ENCODE measurements around the gene OMD.
A peak's percentile ranks its signal among the peaks of the same experiment; 100 is the strongest.
"Not testable (repeated sequence)": the region's sequence is repeated elsewhere in the genome, so short reads cannot be mapped to it uniquely, and the experiment has no call there.

The OMD gene

DNA sequence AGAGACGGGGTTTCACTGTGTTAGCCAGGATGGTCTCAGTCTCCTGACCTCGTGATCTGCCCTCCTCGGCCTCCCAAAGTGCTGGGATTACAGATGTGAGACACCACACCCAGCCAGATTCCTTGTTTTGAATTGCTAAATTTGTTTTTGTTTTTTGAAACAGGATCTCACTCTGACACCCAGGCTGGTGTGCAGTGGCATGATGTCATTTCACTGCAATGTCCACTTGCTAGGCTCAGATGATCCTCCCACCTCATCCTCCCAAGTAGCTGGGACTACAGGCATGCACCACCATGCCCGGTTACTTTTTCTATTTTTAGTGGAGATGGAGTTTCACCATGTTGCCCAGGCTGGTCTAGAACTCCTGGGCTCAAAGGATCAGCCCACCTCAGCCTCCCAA is 13.1 kb downstream of the OMD start:
- DNase-seq (ENCODE audit: low spot score): not testable (repeated sequence)

DNA sequence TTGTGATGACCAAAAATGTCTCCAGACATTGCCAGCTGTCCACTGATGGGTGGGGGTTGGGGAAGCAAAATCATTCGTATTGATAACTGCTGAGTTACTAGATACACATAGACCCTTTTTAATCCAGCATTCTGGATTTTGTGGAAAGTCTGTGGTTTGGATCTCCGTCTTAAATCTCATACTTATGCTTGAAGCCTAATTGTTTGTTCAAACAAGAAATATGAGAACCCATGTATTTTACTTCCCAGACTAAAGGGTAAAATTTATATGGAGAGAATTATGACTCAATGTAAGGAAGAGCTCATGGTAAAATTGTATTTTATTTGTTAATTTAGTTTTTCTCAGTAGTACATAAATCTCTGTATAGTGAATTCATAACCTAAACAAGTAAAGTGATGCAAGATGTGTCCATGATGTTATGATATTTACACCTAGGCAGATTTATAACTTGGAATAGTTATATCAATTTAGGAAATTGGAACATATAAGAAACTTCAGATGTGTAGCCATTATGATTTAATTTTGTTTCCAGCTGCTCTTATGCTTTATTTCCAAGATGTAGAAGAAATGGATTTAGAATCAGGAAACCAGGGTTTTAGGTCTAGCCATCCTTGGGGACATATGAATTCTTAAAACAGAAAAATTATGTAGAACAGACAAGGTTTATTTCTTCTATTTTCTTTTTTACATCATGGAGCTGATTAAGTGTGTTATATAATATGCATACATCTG is 15.4 kb downstream of the OMD start:
- DNase-seq (ENCODE audit: low spot score): no peak

DNA sequence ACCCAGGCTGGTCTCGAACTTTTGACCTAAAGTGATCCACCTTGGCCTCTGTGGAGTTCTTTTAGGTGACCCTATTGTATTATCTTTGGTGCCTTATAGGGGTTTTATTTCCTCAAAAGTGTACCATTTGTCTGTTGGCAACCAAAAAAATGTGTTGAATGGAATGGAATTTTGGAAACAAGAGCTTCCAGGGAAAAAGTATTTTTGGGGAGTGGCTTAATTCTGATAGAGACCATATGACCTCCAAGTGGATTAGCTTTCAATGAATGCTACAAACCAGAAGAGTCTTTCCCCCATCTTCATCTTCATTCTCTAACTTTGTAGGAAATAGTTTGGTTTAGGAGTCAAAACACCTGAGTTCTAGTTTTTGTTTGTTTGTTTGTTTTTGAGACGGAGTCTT is 16.5 kb downstream of the OMD start:
- DNase-seq (ENCODE audit: low spot score): no peak

DNA sequence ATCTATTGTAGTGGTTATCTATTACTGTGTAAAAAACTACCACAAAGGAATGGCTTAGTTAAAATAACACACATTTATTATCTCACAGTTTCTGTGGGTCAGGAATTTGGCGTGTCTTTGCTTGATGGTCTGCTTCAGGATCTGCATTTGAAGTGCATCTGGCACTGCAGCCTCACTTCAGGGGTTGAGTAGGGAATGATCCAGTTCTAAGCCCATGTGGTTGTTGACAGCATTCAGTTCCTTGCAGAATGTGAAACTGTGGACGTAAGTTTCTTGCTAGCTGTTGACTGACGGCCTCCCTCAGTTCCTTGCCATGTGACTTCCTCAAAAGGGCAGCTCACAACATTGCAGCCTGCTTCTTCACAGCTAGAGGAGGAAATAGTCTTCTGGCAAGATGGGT is 17.8 kb downstream of the OMD start:
- peak; percentile 64 for DNase-seq (ENCODE audit: low spot score)

DNA sequence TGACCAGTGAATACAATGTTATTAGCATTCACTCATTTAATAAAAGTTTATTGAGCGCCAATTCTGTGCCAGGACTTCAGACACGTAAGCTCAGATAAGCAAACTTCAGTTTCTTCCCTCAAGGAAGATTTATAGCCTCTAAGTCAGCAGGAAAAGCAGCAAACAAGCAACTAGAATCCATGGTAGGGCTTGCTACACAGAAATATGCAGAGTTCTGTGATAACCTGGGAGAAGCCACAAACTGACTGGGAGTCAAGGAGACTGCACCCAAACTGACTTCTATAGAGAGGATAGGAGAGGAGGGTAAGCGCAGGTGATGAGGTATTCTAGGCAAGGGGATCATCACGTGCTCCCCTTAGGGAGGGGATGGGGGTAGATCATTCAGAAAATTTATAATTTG is 18.5 kb downstream of the OMD start:
- DNase-seq (ENCODE audit: low spot score): no peak

DNA sequence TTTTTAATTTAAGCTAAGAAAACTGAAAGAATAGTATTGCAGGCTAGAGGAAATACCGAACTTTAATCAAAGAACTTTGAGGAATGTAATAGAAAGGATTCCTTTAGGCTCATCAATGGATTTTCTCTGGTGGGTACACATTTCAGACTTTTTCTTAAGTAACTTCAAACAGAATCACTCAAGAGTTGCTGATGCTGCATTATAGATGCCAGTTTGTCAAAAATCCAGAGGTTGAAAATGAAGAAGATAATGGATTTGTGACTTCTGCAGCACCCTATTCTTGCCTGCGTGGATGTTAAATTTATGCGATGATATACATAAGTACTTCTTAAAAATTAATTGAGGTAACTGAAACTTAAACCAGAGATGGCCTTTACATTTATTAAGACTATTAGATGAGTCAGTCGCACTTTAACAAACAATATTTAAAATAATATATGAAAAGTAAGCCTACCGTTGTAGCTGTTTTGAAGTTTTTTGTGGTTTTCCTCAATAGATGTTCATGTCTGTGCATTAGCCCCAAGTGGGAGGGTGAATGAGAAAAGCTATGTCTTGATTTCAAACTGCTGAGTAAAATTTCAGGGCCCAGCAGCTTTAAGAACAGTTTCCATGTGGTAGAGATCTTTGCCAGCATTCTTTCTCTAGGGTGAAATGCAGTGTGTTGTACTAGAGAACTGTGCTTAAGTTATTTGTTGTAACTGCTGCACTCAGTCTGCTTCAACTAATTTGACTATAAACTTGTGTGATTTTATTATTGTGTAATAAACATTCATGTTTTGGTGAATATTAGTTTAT is 20.0 kb downstream of the OMD start, which contains the start of gene OGN:
TSS of gene OGN (minus strand) at position 537 of the 795 bp plus-strand sequence. CDS start 1,171 bp downstream, outside the sequence.
- DNase-seq (ENCODE audit: low spot score): no peak

DNA sequence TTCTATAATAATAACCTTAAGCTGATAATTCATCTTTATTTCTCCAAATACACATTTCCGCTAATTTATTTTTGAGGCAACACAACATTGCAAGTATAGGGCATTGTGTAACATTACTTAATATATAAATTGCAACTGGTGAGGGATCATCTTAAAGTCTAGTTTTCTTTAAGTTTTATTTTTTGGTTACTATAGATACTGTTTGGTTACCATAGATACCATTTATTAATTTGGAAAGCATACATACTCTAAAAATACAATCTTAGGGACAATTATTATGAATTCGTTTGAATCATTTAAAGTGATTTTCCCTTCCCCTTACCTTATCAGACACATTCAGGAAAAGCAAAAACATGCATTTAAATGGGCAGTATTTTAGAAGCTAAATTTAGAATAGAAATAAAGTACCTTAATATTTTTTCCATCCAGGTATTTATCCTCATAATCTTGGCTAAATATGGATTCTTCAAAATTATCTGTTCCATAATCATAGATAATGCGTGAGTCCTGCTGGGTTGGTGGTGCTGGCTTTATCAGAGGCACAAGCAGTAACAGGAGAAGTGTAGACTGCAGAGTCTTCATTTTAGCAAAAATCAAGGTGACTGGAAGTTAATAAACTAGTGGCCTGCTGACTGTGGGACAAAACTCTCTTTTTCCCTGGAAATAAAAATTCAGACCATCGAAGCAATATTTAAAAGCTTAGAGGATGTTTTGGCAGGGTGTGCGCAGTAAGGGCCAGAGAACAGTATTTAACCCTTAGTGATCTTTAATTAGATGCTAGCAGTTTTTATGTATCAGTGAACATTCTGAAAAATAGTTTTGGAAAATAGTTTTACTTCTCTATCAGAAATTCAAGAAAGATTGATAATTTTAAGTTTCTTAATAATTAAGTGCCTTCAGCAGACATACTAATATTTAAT is 21.2 kb downstream of the OMD start:
- no peak for DNase-seq (ENCODE audit: low spot score)

DNA sequence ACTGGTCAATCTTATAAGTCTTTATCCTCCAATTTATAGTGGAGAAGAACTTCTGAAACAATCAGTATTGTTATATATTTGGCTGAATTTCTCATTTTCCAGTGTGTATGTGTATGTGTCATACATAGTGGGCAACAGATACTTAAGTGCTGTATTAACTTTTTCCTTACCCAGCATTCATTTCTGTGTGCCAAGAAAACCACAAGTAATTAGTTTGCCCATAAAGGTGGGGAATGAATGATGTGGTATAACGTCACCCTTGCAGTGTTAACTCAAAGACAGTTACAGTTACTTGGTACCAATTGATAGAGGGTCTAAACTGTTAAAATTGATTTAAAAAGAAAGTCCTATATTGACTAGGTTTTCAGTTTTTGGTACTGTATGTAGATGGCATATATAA is 21.9 kb downstream of the OMD start:
- no peak for DNase-seq (ENCODE audit: low spot score)

DNA sequence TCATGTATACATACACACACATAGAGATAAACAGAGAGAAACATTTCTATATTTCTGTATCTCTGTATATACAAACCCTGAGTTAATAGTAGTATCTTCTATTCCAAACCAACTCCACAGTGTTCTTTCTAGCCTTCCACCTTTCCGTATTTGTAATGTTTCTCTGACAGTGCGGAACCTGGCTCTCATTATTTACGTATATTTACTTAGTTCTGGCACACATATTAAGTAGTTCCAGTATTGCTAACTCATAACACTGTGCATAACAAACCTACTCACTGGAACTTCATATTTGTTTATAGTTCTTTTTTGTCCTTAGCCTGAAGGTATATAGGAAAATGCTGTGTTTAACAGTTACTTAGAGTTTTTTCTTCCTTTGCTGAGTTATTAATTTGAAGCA is 26.4 kb downstream of the OMD start:
- no peak for DNase-seq (ENCODE audit: low spot score)

DNA sequence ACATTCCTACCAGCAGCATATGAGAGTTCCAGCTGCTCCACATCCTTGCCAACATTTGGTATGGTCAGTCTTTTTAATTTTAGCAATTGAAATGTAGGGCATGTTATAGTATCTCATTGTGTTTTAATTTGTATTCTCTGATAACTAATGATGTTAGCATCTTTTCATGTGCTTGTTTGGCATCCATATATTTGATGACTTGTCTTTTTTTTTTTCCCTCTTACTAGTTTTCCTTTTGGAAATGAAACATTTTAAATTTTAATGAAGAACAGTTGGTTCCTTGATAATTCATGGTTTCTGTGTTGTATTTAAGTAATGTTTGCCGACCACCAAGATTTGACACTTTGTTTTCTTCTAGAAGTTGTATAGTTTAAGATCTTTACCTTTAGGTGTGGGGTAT is 28.7 kb downstream of the OMD start:
- DNase-seq (ENCODE audit: low spot score): no peak

DNA sequence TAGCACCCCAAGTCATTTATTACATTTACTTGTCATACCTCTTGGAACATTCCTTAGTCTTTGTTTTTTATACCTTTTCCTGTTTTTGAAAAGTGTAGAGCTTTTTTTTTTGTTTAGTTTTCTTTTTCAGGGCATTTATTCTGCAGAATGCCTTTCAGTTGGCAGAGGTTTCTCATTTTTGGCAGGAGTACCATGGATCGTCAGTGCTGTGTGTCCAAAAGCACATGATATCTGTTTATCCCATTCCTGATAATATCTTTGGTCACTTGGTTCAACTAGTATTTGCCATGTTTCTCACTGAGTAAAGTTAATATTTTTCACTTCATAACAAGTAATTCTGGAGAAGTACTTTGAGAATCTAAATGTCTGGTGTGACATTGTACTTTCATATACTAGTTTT is 30.6 kb downstream of the OMD start:
- DNase-seq (ENCODE audit: low spot score): no peak

DNA sequence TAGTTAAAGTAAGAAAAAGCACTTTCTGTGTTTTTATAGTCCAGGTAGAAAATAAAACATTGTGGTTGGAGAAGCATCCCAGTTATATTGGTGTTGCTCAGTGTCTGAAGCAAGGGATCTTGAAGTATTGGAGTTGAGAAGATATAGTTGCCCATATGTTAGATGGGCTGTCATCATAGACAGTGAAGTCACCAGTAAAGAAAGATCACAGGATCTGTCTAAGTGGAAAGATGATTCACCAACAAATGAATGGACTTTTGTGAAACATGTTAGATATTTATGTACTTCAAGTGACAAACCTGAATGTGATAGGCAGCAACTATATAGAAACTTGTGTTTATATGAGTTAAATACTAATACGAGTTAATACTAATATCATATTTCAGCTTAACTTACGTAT is 31.6 kb downstream of the OMD start:
- DNase-seq (ENCODE audit: low spot score): no peak

DNA sequence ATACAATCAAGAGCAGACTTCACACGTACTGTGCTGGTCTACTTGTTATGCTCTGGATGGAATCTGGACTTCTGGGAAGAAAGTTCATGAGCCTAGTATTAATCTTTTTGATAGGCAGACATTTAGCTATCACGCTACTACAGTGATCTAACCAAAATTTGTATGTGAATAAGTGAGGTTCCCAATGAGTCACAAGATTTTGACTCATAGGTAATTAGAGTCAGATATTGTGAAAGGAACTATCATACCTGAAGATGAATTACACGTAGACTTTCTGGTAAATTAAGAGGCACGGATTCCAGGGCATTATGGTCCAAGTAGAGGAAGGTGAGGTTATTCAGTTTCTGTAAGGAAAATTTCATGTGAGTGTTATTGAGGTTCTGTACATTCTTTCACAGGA is 38.3 kb downstream of the OMD start:
- DNase-seq (ENCODE audit: low spot score): no peak

DNA sequence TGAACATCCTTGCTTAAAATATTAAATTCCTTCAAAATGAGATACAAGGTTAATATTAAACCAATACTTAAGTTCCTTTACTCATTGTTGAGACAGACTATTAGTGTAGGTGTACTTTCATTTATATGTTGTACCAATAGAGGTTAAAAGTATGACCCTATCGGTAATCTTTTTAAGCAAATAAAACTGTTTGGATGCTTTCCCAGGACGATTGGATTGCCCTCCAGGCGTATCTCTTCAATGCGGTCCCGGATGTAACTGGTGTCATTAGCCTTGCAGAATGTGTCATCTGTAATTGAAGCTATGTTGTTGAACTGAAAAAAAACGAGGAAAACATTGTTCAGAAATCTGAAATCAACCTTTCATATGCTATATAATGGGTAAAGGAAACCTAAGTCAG is 38.8 kb downstream of the OMD start:
- DNase-seq (ENCODE audit: low spot score): no peak

DNA sequence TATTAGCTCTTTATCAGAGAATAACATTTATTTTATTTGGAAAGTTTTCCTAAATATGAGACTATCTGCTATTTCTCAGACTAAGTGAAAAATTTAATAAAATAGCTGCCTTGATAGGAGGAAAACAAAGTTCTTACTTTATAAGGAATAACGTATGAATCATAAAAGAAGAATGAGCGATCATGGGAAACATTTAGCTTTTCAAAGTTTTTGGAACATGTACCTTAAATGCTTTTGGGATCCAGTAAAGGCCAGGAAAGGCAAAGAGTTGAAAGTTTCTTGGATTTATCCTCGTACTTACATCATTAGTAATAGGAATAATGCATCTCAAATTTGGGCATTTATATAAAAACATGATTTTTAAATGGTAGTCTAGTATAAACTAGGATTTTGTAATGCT is 39.3 kb downstream of the OMD start:
- no peak for DNase-seq (ENCODE audit: low spot score)

DNA sequence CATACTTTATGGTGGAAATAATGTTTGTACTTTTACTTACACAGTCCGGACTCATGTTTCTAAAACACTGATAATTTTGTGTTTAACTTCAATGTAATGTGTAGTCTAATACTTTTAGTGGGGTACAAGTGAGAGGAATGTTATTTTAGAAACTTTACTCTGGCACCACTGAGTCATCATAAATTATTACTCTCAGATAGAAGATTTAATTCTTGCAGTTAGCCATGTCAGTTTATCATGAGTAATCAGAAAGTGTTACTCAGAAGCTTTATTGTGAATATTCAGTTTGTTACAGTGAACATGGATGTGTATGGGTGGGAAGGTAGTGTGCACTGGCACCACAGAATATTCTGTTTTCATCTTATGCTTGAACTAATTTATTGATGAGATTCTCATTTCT is 39.9 kb downstream of the OMD start:
- DNase-seq (ENCODE audit: low spot score): no peak

DNA sequence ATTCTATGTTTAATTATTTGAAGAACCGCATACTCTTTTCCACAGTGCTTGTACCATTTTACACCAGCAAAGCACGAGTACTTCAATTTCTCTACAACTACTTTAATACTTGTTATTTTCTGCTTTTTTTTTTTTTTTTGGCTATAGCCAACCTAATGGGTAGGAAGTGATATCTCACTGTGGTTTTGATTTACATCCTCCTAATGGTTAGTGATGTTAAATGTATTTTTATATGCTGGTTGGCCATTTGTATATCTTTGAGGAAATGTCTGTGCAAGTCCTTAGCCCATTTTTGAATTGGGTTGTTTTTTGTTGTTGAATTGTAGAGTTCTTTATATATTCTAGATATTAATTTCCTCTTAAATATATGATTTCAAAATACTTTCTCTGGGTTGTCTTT is 42.5 kb downstream of the OMD start:
- DNase-seq (ENCODE audit: low spot score): no peak

DNA sequence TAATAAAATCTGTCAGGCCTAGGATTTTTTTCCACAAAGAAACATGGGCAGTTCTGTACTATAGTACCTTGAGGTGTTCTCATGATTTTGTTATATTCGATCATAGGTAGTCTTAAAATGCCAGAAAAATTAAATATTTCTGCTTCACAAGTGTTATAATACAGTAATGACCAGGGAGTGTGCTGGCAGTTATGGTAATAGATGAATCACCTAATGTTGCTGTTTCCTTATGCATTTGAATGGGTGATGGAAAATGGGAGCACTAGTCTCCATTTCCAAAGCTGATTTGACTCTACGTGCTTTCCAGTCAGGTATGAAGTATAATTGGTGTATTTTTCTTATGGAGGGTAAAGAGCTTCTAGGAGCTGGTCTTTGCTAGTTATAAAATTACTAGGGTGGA is 43.7 kb downstream of the OMD start:
- no peak for DNase-seq (ENCODE audit: low spot score)

DNA sequence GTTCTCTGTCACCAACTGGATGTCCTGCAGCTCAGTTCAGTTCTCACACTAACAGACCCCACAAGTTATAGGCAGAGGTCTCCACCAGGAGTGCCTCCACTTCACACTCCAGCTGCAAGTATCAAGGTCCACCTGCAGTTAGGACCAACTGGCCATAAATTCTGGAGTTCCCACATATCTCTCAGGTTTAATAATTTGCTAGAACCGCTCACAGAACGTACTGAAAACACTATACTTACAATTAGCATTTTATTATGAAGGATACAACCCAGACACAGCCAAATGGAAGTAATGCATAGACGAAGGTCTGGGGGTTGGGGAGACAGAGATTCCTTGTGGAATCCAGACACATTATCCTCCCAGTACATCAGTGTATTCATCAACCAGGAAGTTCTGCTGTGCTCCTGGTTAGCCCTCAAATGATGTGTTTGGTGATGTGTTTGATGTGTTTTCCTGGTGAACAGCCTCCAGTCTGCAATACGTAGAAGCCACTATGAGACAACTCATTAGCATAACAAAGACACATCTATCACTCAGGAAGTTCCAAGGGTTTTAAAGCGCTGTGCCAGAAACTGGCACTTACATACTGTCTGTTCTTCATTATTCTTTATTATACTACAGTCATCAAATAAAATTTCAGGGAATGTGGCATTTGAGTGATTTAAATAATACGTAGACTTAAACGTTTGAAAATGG is 45.3 kb downstream of the OMD start:
- no peak for DNase-seq (ENCODE audit: low spot score)

DNA sequence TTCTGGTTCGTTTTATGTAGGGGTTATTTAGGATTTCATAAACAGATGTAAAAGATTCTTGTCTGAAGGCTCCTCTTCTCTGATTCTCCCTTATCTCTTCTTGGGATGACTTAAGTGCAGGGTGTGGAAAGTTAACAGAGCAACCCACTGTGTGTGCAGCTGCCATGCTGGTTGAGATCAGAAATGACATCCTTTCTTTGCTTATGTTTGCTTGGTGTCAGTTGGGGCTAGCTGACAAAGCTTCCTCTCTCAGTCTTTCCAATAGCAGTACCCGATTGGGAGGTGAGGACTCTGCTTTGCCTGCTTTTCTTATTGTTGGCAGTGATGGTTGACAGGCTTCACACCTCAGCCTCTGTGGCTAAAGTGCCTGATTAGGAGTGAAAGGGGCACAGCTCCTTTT is 46.4 kb downstream of the OMD start:
- DNase-seq (ENCODE audit: low spot score): no peak

DNA sequence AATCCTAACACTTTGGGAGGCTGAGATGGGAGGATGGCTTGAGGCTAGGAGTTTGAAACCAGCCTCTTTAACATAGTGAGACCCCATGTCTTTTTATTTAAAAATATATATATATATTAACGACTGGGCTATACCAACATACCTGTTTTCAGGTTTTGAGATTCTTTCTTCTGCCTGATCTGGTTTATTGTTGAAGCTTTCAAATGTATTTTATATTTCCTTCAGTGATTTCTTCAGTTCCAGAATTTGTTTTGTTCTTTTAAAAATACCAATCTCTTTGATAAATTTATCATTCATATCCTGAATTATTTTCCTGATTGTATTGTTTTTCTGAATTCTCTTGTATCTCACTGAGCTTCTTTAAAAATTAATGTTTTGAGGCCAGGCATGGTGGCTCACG is 51.1 kb downstream of the OMD start:
- no peak for DNase-seq (ENCODE audit: low spot score)

DNA sequence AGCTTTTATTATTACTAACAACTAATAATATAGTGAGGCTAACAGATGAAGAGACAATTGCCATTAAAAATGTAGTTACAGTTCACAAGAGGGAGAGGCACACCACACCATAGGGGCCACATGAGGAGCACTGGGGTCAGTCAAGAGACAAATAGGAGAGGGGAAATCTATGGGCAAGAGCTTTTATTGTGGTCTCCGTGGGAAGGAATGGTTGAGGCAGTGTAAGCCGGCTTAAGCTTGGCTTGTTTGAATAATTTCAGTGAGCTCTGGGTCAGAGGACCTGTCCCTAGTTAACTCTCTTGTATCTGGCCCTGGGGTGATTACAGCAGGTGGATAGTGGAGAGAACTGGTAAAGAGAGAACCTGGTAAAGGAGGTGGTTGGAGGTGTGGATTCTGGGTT is 55.2 kb downstream of the OMD start:
- DNase-seq (ENCODE audit: low spot score): no peak
